ENCODE data around the gene CORIN. TPM values are rescaled to one million over a fixed set of nuclear protein-coding genes. Genes with fewer than 3 reads are reported as not detected.

CORIN gene
- total and polyA plus RNA-seq, 2 of the 13 experiments (the other 11 are each of a cell fraction or from before 2014, with no cell fraction given), result 0.84 to 1.2 TPM

DNA sequence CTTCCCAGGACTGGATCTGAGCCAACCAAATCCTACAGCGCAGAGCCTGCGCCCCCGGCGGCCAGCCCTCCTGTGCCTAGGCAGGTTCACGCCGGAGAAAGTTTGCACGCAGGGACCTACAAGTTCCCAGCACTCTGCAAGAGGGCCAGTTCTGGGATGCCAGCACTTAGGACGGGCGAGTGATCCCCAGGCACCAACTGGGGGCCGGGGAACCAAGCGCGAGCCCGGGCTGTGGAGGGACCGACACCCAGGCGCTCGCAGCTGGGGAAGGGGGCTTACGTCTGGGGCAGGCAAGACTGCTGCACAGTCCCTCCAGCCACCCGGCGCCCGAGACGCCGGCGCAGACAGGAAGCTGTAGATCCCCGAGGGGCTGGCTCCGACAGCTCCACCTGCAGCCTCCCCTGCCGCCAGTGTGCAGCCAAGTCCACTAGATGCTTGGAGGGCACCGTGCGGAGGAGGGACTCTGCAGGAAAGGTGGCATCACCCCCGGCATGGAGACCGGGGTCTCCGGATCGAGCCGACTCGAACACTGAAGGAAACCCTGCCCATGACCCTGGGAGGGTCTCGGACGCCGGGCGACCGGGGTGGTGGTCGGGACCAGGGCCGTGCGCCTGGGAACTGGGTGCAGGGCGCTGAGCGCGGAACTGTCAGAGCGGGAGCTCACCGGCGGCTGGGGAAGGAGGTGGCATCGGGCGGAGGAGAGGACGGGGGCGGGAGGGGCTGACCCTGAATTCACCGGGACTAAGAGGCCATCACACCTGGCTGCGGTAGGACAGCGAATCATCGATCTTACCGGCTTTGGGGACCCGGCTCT lies 566 bp downstream of the CORIN start (continued):
- TF ChIP-seq ZNF318 (CRISPR knock-in tag; IDR thresholded peaks at IDR 0.05), result 0 out of 2 replicates have a peak, but pooled peaks have one; percentile 26
- peak; percentile 90 for TF ChIP-seq ZNF777 (CRISPR knock-in tag; IDR thresholded peaks at IDR 0.05)
- no peak for TF ChIP-seq MZF1 (CRISPR knock-in tag; IDR thresholded peaks at IDR 0.05; ENCODE audit: borderline replicate concordance)
- TF ChIP-seq CBX1 (IDR thresholded peaks at IDR 0.05; ENCODE audit: low read depth), result peak; percentile 8
- TF ChIP-seq, protein P1, sequence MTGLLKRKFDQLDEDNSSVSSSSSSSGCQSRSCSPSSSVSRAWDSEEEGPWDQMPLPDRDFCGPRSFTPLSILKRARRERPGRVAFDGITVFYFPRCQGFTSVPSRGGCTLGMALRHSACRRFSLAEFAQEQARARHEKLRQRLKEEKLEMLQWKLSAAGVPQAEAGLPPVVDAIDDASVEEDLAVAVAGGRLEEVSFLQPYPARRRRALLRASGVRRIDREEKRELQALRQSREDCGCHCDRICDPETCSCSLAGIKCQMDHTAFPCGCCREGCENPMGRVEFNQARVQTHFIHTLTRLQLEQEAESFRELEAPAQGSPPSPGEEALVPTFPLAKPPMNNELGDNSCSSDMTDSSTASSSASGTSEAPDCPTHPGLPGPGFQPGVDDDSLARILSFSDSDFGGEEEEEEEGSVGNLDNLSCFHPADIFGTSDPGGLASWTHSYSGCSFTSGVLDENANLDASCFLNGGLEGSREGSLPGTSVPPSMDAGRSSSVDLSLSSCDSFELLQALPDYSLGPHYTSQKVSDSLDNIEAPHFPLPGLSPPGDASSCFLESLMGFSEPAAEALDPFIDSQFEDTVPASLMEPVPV (CRISPR knock-in tag; IDR thresholded peaks at IDR 0.05), result 0 out of 2 replicates have a peak, but pooled peaks have one; percentile 10
- TF ChIP-seq ZNF883 (CRISPR knock-in tag; IDR thresholded peaks at IDR 0.05; ENCODE audit: not compliant biosample characterization), result peak; percentile 4
- peak; percentile 41; the same call in 1 of the 2 replicates for TF ChIP-seq KMT2A (CRISPR knock-in tag; IDR thresholded peaks at IDR 0.05)
- peak; percentile 76 for TF ChIP-seq AGO1 (IDR thresholded peaks at IDR 0.05; ENCODE audit: low read depth, low read length, poor library complexity, severe bottlenecking)
- 0 out of 2 replicates have a peak, but pooled peaks have one; percentile 24 for TF ChIP-seq HES4 (CRISPR knock-in tag; IDR thresholded peaks at IDR 0.05; ENCODE audit: borderline replicate concordance)
- TF ChIP-seq, protein P2, sequence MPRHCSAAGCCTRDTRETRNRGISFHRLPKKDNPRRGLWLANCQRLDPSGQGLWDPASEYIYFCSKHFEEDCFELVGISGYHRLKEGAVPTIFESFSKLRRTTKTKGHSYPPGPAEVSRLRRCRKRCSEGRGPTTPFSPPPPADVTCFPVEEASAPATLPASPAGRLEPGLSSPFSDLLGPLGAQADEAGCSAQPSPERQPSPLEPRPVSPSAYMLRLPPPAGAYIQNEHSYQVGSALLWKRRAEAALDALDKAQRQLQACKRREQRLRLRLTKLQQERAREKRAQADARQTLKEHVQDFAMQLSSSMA (CRISPR knock-in tag; IDR thresholded peaks at IDR 0.05), result 0 out of 2 replicates have a peak, but pooled peaks have one; percentile 44
- peak; percentile 25; the same call in 1 of the 2 replicates for TF ChIP-seq BCL3 (CRISPR knock-in tag; IDR thresholded peaks at IDR 0.05)
- TF ChIP-seq RAD21 (CRISPR knock-in tag; IDR thresholded peaks at IDR 0.05), result peak; percentile 26; the same call in 1 of the 2 replicates
- TF ChIP-seq PRMT3 (CRISPR knock-in tag; IDR thresholded peaks at IDR 0.05; ENCODE audit: borderline replicate concordance, low read depth), result no peak
- 0 out of 2 replicates have a peak, but pooled peaks have one; percentile 25 for TF ChIP-seq ZNF230 (CRISPR knock-in tag; IDR thresholded peaks at IDR 0.05)
- TF ChIP-seq NFIC (IDR thresholded peaks at IDR 0.05; ENCODE audit: low read length), result no peak
- TF ChIP-seq GABPA (IDR thresholded peaks at IDR 0.05; ENCODE audit: low read depth, low read length), result no peak
- TF ChIP-seq GABPA (CRISPR knock-in tag; IDR thresholded peaks at IDR 0.05; ENCODE audit: low read depth), result no peak

All from HepG2 (cell line).